ENCODE results near the gene GGCT.

Gene GGCT

DNA sequence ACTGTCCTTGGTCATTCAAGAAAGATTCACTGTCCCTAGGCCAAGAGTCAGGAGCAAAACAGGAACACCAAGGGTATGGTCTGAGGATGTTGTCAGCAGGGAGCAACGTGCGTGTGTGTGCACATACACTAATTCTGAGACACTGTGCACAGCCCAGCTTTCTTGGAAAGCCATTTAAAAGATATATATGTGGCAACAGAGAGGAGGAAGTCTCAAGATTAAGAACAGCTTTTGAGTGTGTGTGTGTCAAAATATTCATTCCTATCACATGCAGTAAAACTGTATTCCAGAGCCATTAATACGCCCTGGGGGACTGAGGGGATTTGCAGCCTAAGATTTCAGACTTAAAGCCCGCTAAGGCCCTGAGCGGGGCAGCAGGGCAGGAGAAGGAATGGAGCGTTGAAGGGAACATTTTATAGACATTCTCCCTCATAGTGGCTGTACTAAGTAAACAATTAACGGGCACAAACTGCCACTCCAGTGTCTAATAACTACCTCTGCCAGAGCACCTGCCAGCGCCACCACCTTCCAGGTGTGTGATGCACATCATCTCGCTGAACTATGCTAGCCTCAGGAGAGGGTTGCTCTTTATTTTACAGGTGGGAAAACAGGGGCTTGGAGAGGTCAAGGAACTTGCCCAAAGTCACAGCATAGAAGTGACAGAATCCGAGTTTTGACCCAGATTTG lies 28.0 kb downstream of the GGCT start:
- peak; percentile 88 for DNase-seq

DNA sequence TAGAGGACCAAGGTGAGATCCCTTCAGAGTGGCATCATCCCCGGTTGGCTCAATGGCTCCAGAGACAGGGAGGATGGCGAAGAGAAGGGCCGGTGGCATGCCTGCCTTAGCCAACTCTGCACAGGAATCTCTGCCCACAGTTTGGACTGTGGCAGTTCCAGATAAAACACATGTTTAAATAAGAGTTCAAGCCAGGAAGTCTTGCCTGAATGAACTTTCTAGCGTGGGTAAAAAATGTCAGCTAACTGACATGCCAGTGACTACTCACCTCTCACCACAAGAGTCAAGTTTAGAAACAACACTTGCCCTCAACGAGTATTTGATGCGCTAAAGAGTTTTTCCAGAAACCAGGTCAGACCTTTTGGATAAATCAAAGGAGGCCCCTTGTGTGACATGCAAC lies 29.0 kb downstream of the GGCT start:
- peak; percentile 36 for DNase-seq

DNA sequence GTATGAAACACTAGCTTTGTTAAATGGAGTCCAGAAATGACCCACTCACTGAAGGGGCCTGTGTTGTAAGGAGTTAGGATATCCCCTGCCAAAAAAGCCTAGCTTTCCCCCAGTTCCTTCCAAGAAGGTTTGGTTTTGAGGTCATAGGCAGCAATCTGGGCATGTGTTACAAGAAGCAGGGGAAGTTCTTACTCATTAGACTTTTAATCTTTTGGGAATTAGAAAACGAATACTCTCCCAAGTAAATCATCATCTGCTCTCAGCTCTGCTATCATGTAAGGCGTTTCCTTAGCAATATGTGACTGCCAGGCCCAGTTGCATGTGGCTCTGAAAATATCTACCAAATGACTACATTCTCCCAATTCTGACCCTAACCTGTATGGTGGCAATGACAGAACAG lies 29.7 kb downstream of the GGCT start:
- DNase-seq, result no peak

DNA sequence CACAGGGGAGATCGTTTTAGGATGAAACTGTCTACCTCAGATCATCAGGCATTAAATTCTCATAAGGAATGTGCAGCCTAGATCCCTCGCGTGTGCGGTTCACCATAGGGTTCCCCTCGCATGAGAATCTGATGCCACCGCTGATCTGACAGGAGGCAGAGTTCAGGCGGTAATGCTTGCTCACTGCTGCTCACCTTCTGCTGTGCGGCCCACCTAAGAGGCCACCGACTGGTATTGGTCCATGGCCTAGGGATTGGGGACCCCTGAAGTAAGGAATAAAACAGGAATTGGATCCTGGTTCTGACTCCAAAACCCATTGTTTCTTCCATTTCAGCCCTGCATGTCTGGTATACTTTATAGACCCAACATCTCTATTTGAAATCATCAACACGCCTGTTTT lies 30.1 kb downstream of the GGCT start:
- DNase-seq, result no peak

DNA sequence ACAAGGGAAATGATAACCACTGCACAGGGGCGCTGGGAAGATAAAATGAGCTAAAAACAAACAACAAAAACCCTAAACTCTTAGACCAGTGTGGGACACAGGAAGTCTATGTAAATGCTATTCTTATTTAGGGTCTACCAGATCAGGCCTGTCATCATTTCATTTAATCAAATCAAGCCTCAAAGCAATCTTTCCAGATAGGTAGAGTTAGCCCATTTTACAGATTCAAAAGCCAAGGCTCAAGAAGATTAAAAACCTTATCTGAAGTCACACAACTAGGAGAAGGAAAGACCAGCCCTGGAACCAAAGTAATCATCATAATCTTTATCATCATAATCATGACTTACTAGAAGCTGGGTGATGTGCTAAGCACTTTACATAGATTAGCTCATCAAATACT lies 30.7 kb downstream of the GGCT start:
- no peak for DNase-seq

DNA sequence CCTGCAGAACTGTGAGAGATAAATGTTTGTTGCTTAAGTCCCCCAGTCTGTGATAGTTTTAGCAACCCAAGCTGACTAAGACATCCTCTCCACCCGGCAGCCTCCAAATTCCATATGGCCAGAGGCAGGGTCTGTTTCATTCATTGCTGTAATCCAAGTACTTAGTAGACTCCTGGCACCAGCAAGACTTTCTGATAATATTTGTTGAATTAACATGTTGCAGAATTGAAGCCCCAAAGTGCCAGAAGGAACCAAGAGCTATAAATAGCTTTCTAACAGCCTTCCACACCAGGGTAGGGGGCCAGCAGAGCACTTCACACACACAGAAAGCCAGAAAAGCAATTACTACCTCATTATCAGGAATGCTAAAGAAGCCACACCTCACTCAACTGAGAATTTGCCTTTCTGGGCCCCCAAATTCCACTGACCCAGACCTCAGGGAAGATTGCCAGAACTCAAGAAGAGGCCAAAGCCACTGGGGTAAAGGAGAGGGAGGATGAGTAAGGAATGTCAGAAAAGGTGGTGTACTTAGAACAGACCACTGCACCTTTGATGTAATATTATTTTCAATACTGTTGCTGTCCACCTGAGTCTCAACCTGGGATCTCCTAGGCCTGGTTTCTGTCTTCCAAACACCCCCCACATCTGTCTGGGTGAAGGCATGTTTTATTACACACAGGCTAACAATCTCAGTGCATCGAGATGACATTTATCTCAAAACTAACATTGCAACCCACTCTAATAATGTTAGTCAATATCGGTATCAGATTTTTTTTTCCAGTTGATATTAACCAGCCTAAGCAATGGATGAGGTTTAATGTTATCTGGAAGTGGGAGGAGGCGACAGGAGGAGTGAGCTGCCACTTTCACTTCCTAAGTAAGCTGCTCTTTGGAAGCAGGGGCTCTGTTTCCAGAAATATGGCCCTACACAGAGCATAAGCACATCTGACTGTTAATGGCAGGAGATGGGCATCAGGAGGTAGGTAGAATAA lies 31.5 kb downstream of the GGCT start:
- DNase-seq, result no peak

DNA sequence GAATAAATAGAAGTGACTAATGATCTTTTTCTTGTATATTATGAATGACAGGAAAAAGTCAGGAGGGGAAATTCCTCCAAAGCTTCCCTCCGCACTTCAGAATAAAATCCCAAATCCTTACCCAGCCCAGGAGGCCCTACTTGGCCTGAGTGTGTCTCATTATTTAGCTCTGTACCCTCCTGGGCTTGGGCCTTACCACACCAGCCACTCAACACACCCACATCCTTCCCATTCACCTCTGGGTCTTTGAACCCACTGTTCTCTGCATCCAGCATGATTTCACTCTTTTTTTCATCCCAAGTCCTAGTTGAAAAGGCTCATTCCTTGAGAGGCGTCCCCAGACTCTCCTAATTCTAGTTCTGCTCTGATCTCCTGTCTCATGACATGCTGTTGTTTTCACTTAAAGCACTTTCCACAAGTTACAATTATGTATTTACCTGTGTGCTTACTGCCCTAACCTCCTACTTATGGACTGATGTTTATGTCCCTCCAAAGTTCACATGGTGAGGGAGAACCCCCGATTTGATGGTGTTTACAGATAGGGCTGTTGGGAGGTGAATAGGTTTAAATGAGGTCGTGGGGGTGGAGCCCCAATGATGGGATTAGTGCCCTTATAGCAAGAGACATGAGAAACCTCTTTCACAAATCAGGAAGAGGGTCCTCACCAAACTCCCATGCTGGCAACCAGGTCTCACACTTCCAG lies 32.4 kb downstream of the GGCT start:
- no peak for DNase-seq

DNA sequence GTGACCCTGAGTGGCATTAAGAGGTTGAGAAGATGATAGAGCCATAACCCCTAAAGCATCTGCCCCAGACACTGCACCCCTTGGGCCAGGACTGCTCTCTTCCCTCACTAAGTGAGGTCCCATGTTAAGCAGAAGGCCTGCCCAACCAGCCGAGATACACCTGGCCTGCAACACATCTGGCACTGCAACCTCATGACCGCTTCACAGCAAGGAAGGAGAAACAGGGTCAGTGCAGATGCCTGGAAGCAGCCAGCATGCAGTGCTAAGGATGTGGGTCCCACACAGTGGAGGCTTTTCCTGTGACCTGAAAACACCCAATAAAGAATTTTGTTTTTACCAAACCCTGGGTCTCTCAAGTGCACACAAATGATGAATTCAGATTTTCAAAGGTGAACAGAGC lies 33.4 kb downstream of the GGCT start:
- peak; percentile 92 for DNase-seq

DNA sequence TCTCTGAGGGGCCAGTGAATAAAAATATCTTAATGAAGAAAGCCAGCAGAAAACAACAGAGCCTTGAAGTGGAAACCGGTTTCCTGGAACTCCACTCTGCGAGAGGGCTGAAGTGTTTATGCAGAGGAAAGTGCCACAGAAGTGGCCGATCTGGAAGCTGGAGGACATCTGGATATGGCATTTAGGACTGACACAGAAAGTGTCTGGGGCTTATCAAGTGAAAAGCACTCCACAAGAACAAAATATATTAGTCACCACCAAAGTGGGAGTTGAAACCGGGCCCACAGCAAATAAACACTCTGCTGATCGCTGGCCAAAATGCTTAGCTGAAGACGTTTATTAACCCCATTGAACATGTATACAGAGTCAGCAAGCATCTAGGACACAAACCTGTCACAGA lies 33.9 kb downstream of the GGCT start:
- DNase-seq, result peak; percentile 98

DNA sequence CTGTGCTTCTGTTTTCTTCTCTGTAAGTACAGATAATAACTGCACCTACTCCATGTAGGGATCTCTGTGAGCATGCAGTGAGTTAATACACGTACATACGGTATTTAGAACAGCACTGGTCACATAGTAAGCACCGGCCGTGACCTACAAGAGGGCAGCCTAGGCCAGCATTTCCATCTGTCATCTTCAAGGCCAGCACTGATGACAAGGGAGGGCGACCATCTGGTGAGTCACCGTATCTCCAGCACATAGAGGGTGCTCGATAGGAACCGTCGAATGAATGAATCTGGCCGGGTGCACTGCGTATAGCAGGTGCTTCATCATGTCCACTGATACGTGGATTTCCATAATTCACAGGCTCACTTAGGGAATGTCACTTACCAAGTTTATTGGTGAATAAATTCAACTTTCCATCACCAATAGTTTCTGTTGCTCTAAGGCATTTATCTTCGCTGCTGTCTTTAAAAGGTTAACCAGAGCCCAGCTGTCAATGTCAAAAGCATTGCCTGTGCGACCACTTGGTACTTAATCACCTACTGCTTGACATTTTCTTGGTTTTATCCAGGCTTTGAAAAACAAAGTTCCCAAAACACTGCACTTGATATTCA lies 34.4 kb downstream of the GGCT start:
- DNase-seq, result peak; percentile 95

DNA sequence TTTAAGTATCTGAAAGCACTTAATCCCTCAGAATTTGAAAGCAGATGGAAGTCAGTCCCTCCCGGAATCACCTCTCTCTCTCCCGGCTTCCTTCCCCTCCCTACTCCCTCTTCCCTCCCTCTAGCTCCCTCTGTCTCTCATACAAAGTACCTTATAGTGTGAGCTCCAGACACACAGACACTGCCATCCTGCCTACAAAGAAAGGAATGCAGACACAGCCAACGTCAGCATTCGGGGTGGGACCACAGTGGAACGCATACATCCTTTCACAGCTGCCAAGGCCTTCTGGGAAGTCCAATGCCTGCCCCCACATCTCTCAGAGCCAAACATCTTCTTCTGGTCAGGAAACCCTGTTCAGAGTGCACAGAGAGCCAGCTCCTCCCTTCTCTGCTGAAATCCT lies 35.3 kb downstream of the GGCT start:
- DNase-seq, result peak; percentile 77

DNA sequence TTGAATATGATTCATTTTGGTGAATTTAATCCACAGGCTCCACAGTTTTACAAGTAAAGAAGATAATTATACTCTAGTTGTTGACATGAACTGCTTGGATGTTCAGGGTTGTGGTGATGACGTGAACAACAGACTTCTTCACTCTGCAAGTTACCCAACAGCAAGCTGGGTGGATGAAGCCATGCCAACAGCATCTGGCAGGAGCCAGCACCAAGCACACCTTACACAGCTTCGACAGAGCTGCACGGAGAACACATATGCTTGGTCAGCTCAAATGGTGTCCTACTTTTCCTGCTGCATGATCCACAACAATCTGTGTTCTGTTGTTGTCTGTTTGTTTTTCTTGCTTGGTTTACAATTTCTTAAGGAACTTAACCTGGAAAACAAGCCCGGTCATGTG lies 35.8 kb downstream of the GGCT start:
- no peak for DNase-seq

DNA sequence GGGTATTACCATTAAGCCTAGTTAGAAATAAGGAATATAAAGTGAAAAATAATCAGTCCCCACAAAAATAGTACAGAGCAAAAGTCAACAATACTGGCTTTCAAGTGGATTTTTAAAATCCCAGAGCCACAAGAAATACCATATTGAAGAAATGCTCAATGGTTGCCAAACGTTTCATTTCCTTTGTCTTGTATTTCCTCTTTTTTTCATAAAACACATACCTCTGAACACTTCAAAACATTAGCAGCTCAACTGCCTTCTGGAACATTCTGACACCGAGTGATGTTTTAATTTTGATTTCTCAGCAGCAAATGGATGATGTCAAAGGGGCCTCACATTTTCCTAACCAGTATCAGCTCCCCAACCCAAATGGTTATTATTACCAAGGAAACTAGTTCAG lies 36.6 kb downstream of the GGCT start:
- no peak for DNase-seq

DNA sequence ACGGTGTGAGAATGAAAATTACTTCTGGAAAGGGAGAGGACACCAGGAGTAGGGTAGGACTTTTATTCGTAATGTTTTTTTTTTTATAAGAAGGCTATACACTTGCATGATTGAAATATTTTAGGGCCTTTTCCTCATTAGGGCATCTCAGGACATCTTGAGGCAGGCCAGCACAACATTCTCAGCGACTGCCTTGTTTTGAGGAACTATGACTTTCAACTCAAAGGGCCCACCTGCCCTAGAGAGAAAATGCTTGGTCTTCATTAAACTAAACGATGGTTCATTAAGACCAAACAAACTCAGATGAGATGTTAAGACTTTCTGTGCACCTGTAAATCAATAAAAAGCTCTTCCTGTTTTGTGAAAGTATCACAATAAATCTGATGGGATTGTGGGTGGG lies 37.4 kb downstream of the GGCT start:
- no peak for DNase-seq

DNA sequence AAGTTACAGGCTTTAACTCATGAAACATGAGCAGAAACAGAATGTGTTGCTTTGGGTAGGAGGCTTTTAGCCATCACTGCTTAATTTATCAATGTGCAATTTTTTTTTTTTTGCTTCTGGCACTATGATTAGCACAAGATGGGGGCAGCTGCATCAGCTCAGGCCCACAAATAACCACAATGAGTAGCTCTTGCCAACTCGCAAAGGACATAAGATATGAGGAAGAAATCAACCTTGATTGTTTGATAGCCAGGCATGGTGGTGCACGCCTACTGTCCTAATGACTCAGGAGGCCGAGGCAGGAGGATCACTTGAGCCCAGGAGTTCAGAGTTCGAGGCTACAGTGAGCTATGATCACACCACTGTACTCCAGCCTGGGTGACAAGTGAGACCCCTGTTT lies 38.4 kb downstream of the GGCT start:
- DNase-seq, result no peak

DNA sequence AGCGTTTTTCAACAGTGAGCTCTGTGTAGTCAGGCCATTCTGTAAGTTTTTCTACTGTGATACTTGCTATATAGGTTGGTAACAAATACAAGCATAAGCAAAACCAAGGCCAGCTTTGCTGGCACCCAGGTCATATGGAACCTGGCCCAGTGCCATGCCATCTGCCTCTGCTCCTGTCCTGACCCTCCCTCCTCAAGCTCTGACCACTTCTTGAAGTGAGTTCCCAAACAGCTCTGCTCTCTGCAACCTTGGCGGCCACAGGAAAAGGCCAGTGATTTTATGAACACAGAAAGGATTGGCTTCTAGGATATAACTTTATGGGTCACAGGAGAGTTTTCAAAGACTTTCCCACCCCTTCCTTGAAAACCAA lies 38.8 kb downstream of the GGCT start:
- peak; percentile 32 for DNase-seq

DNA sequence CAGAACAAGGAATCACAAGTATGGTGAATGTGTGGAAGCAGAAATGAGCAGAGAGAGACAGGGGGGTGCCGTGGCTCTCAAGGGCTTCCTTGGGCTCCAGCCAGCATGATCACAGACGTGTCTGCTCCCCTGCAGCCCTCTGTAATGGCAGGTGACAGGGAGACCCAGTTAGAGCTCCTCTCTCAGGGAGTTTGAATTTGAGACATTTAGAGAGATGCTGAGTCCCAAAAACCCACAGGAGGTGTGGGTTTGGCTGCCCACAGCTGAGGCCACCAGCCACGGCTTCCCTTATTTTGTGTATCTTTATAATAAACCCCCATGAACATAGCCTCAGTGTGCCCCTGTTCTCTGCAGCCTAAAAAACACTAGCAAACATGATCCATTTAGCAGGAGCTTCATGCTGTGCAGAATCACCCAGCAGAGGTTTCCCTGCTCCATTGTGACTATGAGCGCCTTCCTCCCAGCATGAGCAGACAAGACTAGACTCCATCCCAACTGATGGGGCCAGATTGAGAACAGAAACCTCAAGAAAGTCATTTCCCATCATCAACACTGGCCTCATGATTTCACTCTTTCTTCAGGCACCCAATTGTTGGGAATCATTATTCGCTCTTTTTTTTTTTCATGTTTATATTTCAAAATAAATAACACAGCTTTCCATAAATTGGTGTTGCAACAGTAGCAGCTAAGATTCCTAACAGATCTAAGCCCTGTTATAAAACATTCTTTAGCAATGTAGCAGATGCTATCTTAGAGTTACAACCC lies 39.4 kb downstream of the GGCT start:
- DNase-seq, result no peak

DNA sequence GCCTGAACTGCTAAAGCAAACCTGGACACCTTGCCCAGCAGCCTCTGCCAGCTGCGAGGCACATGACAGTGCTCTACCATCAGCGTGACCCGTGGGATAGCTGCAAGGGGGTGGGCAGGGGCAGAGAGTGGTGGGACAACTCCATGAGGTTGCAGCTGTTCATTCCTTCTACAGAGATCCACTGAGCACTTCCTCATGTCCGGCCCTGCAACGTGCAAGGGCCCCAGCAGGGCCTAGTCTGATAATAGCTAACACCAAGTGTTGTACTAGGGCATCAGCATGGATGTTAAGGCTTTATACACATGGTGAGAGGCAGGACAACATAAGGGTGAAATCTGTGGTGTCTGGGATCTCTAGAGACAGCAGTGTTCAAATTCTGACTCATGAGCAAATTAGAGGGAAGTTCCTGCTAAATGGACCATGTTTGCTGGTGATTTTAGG lies 40.4 kb downstream of the GGCT start:
- no peak for DNase-seq

DNA sequence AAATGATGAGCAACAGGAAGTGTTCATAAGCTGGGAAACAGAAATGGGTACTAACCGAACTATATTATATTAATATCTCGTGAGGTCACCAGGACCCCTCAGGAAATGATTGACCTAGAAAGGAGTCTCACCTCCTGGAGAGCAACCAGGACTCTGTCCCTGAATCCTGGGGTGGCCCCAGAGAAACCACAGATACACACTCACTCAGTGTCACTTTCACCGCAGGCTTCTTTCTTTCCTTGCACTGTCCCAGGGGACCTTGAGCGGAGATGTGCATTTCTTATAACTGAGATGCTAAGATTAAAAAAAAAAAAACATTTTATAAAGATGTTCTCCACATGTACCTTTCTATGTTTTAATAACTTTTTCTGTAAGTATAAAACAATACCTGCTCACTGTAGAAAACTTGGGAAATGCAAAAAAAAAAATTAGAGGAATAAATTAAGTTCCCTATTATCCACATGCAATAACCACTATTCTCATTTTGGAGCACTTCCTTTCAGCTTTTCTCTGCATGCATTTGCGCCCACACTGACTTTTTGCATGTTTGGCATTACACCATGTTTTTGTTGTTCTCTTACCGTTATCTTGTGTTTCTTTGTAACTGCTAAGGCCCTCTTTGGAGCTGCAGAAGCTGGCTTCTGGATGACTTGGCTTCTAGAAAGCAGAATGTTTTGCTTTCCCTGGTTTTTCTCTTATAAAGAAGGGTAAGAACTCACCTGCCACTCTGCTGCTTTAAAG lies 41.1 kb downstream of the GGCT start:
- DNase-seq, result no peak

DNA sequence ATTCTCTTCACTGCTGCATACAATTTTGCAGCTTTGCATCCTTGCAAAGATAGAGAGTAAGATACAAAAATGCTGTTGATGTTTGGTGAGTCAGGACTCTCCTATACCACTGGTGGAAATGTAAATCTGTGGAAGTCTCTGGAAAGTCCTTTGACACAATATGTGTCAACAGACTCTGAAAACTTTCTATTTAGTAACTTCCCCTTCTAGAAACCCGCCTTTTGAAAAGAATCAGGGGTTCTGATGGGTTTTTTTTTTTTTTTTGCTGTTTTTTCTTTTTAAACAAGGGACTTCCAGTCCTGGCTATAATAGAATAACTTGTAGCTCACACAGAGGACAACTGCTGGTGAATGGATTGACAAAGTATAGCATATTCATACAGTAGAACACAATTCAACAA lies 42.5 kb downstream of the GGCT start:
- DNase-seq, result no peak

DNA sequence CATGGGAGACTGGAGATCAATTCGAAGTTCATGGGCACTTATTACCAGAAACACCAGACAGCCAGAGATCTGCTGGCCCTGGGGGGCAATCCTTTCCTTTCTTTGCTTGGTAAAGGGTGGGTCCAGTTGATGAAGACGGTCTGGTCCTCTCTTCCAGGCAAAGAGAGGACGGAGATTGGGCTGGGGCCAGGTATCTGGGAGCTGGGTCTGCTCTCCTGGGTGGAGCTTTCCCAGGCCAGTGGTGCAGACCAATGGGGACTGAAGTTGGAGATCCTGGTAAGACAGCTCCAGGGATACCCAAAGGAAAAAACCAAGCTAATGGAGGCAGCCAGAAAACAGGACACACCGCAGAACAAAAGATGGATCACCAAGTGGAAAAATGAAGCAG lies 44.4 kb downstream of the GGCT start:
- no peak for DNase-seq

All from DMS53 (cell line).